AG09309 (cell line): Measurements from ENCODE around the gene FBXO31.

Experiments used
- DNase-seq: peaks from one replicate; pipeline ENCODE4 v3.0.0-alpha.2; 2010; ENCODE audit warnings: low read depth
- H3K4me3 ChIP-seq: 2 replicates; pipeline ENCODE4 v1.5.1; 2011; ENCODE audit warnings: mild to moderate bottlenecking, low read depth, low read length, moderate library complexity; ENCODE audit not compliant: control insufficient read depth
- TF ChIP-seq, protein P1 (sequence below): IDR thresholded peaks from 2 replicates; pipeline ENCODE4 v1.5.1; 2011; ENCODE audit warnings: mild to moderate bottlenecking, low read depth, low read length, inconsistent platforms; ENCODE audit not compliant: insufficient read depth, control insufficient read depth; ENCODE audit errors: missing control alignments

FBXO31 gene

GRCh38 chr16:87333581-87334331 is 49.8 kb downstream of the FBXO31 start:
- TF ChIP-seq, protein P1, sequence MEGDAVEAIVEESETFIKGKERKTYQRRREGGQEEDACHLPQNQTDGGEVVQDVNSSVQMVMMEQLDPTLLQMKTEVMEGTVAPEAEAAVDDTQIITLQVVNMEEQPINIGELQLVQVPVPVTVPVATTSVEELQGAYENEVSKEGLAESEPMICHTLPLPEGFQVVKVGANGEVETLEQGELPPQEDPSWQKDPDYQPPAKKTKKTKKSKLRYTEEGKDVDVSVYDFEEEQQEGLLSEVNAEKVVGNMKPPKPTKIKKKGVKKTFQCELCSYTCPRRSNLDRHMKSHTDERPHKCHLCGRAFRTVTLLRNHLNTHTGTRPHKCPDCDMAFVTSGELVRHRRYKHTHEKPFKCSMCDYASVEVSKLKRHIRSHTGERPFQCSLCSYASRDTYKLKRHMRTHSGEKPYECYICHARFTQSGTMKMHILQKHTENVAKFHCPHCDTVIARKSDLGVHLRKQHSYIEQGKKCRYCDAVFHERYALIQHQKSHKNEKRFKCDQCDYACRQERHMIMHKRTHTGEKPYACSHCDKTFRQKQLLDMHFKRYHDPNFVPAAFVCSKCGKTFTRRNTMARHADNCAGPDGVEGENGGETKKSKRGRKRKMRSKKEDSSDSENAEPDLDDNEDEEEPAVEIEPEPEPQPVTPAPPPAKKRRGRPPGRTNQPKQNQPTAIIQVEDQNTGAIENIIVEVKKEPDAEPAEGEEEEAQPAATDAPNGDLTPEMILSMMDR, result no peak
- no peak for DNase-seq
- no peak overlapping the region for H3K4me3 ChIP-seq

DNA sequence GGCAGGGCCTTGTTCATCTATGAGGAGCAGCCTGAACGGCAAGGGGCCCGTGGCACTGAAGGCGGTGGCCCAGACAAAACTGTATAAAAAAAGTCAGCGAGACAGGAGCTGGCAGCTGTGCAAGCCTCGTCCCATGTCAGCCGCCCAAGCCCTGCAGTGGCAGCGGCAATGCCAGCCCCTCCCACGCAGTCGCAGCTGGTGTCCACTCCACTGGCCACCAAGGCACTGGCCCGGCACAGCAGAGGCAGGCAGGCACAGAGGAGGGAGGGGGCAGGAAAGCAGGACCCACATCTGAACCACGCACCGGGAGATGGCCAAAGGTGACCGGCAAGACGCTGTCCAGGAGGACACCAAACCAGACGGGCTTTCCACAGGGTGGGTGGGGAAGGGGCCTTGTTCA is 50.5 kb downstream of the FBXO31 start:
- TF ChIP-seq, protein P1, result no peak
- DNase-seq, result no peak
- H3K4me3 ChIP-seq, result no peak overlapping the region

GRCh38 chr16:87332150-87332549 is 51.4 kb downstream of the FBXO31 start:
- TF ChIP-seq, protein P1, result no peak
- no peak for DNase-seq
- H3K4me3 ChIP-seq, result no peak overlapping the region

GRCh38 chr16:87331241-87331801 is 52.3 kb downstream of the FBXO31 start:
- TF ChIP-seq, protein P1, result no peak
- H3K4me3 ChIP-seq, result no peak overlapping the region
- DNase-seq, result no peak

DNA sequence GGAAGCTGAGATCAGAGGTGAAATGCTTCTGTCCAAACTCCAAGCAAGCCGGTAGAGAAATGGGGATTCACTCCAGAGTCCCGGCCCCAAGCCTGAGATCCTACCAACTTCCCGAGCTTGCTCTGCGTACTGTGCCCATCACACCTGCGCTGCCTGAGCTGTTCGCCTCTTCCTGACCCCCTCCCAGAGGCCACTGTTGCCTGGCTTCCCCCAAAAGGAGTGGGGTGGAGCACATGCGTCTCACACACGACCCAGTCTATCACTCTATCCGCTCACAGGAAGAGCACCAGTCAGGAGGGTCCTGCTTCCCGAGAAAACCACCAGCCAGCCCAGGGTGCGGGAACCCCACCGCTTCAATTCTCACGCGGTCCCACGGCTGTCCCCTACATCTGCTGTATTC is 52.9 kb downstream of the FBXO31 start:
- DNase-seq, result no peak
- TF ChIP-seq, protein P1, result no peak
- H3K4me3 ChIP-seq, result no peak overlapping the region

DNA sequence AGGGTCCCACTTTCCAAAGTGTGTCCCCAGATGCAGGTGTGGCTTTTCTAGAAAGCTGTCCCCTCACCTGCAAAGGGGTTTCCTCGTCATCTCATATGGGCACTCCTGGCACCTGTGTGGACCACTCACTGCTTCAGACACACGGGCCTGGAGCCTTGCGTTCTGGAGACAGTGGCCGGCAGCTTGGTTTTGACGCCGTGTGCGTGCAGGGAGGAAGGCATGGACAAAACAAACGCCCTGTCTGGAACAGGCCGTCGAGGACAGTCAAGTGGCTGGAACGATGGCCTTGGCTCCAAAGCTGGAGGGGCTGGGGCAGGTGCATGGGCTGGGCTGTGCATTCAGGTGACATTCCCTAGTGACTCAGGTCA is 53.3 kb downstream of the FBXO31 start:
- H3K4me3 ChIP-seq, result no peak overlapping the region
- TF ChIP-seq, protein P1, result no peak
- no peak for DNase-seq
